Common myeloid progenitor, CD34-positive (primary cell): ENCODE results near the gene NSUN2.

Experiments used
- CTCF ChIA-PET: fragments of 350-600 bp; sonication (Branson Sonifier 250); formaldehyde crosslinking; loops from one replicate; lab custom pipeline; 2021; ENCODE audit warnings: antibody characterized with exemption; lab: Charles Lee
- POLR2A ChIA-PET: fragments of 350-600 bp; sonication (Branson Sonifier 250); formaldehyde crosslinking; loops from one replicate; lab custom pipeline; 2021; ENCODE audit warnings: antibody characterized with exemption; lab: Charles Lee
- DNase-seq, 3 donors: peaks; one replicate each; pipeline versions ENCODE4 v3.0.0 to v3.0.0-alpha.2; 2013
- H3K27ac ChIP-seq, 2 experiments: 1 replicate in 1 of 2; 2 replicates in 1 of 2; pipeline ENCODE4 v1.7.0; 2013; ENCODE audit warnings: inconsistent platforms in 2 of 2, low read length in 2 of 2, mild to moderate bottlenecking in 2 of 2, low read depth in 1 of 2, moderate library complexity in 1 of 2; ENCODE audit not compliant: severe bottlenecking in 2 of 2, insufficient read depth in 1 of 2, poor library complexity in 1 of 2
- H3K27me3 ChIP-seq, 5 experiments: replicated peaks in 2 of 5; 1 replicate in 3 of 5; 2 replicates in 2 of 5; pipeline versions ENCODE4 v1.6.1 to v1.7.0; 2013; ENCODE audit warnings: low read length in 4 of 5, mild to moderate bottlenecking in 2 of 5, moderate library complexity in 2 of 5, inconsistent platforms in 1 of 5; ENCODE audit not compliant: insufficient read depth in 5 of 5, control insufficient read depth in 4 of 5
- H3K36me3 ChIP-seq, 4 experiments: 1 replicate in 2 of 4; 2 replicates in 2 of 4; pipeline versions ENCODE4 v1.6.1 to v1.7.0; 2013; ENCODE audit warnings: low read length in 3 of 4, control low read depth in 1 of 4, mild to moderate bottlenecking in 1 of 4; ENCODE audit not compliant: control insufficient read depth in 4 of 4, insufficient read depth in 4 of 4
- H3K4me1 ChIP-seq, 4 experiments: 1 replicate in 3 of 4; 2 replicates in 1 of 4; pipeline versions ENCODE4 v1.6.1 to v1.7.1; 2013; ENCODE audit warnings: low read length in 3 of 4, mild to moderate bottlenecking in 3 of 4, control low read depth in 1 of 4, inconsistent platforms in 1 of 4, moderate library complexity in 1 of 4; ENCODE audit not compliant: control insufficient read depth in 4 of 4, insufficient read depth in 4 of 4; ENCODE audit errors: control extremely low read depth in 1 of 4
- H3K4me3 ChIP-seq, 7 experiments: 1 replicate in 4 of 7; 2 replicates in 3 of 7; pipeline versions ENCODE4 v1.5.1 to v1.7.0; 2013; ENCODE audit warnings: mild to moderate bottlenecking in 7 of 7, low read length in 6 of 7, moderate library complexity in 6 of 7, inconsistent platforms in 2 of 7, low read depth in 2 of 7, control low read depth in 1 of 7; ENCODE audit not compliant: insufficient read depth in 4 of 7, control insufficient read depth in 1 of 7; ENCODE audit errors: extremely low read depth in 1 of 7
- H3K9me3 ChIP-seq, 5 experiments: 1 replicate in 4 of 5; 2 replicates in 1 of 5; pipeline versions ENCODE4 v1.6.1 to v1.7.1; 2013; ENCODE audit warnings: low read length in 4 of 5, mild to moderate bottlenecking in 2 of 5, inconsistent platforms in 1 of 5, low read depth in 1 of 5, moderate library complexity in 1 of 5; ENCODE audit not compliant: control insufficient read depth in 4 of 5, insufficient read depth in 2 of 5; ENCODE audit errors: control extremely low read depth in 1 of 5
- WGBS: methylation state at CpG from one replicate; pipeline ENCODE4 v1.1.5; 2013; ENCODE audit not compliant: insufficient coverage; 5-methylcytosine and 5-hydroxymethylcytosine counted together

Gene NSUN2

DNA sequence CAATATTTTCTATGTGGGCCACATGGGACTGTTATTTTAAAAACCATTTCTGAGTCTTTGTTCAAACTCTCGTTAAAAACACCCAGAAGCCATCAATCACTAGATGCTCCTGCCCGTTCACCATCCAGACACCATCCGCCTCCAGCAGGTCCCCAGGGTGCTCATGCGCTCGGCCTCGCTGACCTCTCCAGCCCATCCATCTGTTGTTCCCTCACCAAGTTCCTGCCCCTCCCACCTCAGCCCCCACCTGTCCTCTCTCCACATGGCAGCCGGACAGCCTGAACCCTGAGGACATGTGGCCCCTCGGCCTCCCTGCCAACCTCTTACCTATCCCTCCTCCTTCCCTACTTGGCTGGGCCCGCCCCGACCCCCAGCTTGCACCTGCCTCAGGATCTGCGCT is 31.6 kb downstream of the NSUN2 start:
- DNase-seq, result no peak
- H3K4me1 ChIP-seq, result no peaks in the 10 kb centered on the region
- no peaks in the 10 kb centered on the region for H3K27me3 ChIP-seq
- no peaks in the 10 kb centered on the region for H3K9me3 ChIP-seq
- H3K27ac ChIP-seq, result no peak overlapping the region
- peaks cover 13 to 91% (median 68%) of the 10 kb centered on the region in 4 experiments for H3K36me3 ChIP-seq
- ChIA-PET POLR2A (no interaction called here), CTCF (no interaction called here)
- no peak overlapping the region for H3K4me3 ChIP-seq
- WGBS, result 92% methylated on average over 7 of the region's 11 CpGs

DNA sequence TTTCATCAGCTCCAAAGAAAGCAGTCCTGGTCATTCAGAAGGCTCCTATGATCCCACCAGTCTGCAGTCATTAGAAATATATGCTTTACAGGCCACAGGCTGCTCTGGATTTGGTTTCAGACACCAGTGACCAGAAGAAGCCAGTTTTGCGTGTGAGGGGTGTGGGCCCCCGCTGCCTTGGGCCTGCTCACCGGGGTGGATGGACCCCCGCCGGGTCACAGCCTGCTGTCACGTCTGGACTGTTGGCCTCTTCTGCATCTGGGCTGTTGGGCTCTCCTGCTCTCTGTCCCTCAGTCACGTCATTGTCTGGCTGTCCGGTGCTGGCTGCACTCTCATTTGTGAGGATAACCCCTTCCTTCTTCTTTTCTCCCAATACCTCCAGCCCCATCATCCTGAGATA is 33.1 kb downstream of the NSUN2 start:
- Histone ChIP-seq H3K27ac (no peak overlapping the region), H3K27me3 (no peaks in the 10 kb centered on the region), H3K36me3 (peaks cover 11 to 83% (median 61%) of the 10 kb centered on the region in 4 experiments), H3K4me3 (no peak overlapping the region), H3K9me3 (no peaks in the 10 kb centered on the region), H3K4me1 (no peaks in the 10 kb centered on the region)
- POLR2A ChIA-PET, result no interaction called here
- 100% methylated on average over 8 of the region's 8 CpGs for WGBS
- CTCF ChIA-PET, result interaction anchor here (1.1 kb wide), 1 partner anchor 17 kb away, joined by 3 read pairs; no protein-coding TSS in a partner anchor
- no peak for DNase-seq

DNA sequence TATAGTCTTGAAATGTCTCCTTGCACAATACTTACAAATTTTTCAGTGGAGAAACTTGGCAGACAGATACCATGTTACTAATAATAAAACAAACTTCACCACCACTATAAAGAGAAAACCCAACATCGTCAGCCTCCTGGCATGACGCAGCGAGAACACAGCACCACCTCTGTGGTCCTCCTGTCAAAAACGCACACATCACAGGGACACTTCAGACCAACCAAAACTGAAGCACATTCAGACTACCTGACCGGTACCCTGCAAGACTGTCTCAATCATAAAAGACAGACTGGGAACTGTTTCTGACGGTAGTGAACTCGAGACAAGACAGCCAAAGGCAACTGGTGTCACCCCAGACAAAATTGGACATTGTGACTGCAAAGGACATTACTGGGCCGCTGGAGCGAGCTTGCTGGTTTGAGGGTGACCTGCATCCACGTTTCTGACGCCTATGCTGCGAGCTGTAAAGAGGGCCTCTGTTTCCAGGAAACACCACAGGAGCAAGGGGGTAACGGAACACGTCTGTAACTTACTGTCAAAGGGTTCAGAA is 34.4 kb downstream of the NSUN2 start:
- DNase-seq, result no peak
- H3K4me1 ChIP-seq, result no peaks in the 10 kb centered on the region
- ChIA-PET POLR2A (no interaction called here), CTCF (interaction anchor here (1.1 to 1.8 kb wide), 2 partner anchors 10 to 15 kb away, joined by 3 to 4 read pairs; no protein-coding TSS in a partner anchor)
- H3K4me3 ChIP-seq, result no peak overlapping the region
- peaks cover 9 to 70% (median 49%) of the 10 kb centered on the region in 4 experiments for H3K36me3 ChIP-seq
- H3K27me3 ChIP-seq, result no peaks in the 10 kb centered on the region
- 89% methylated on average over 14 of the region's 14 CpGs for WGBS
- H3K27ac ChIP-seq, result no peak overlapping the region
- no peaks in the 10 kb centered on the region for H3K9me3 ChIP-seq

DNA sequence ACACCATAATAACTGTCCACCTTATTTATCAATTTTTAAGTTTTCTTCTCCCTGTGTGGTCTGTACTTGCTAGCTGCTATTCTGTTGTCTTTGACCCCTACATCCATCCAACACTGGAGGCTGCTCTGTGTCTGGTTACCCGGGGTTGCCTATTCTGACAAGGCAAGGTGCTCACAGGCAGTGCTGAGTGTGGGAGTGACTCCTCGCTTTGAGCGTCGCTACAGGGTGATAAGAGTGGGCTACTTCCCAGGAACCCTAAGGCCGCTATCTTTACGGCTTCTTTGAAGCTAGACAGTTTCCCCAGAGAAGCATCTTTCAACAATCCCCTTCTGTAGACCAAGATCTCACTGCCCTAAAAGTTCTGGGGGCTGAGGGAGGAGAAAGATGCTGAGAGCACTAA is 35.3 kb downstream of the NSUN2 start:
- WGBS, result 100% methylated on average over 4 of the region's 6 CpGs
- Histone ChIP-seq H3K36me3 (peaks cover 9 to 63% (median 44%) of the 10 kb centered on the region in 4 experiments), H3K9me3 (no peaks in the 10 kb centered on the region), H3K27ac (no peak overlapping the region), H3K27me3 (no peaks in the 10 kb centered on the region), H3K4me3 (no peak overlapping the region), H3K4me1 (no peaks in the 10 kb centered on the region)
- DNase-seq, result no peak
- CTCF ChIA-PET, result interaction anchor here (1.8 kb wide), 1 partner anchor 11 kb away, joined by 4 read pairs; no protein-coding TSS in a partner anchor
- POLR2A ChIA-PET, result no interaction called here

DNA sequence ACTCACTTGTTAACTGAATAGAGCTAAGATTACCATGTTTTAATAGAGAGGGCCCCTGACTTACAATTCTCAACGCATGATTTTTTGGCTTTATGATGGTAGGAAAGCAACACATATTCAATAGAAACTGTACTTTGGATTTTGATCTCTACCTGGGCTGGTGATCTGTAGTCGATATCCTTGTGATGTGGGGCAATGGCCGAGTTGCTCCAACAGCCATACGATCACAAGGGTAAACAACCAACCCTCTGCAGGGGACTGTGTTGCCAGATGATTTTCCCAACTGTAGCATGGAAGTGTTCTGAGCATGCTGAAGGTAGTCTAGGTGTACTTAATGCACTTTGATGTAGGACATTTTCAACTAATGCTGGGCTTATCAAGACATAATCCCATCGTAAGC is 36.5 kb downstream of the NSUN2 start:
- Histone ChIP-seq H3K27ac (no peak overlapping the region), H3K9me3 (no peaks in the 10 kb centered on the region), H3K27me3 (no peaks in the 10 kb centered on the region), H3K36me3 (peaks cover 6 to 51% (median 34%) of the 10 kb centered on the region in 4 experiments), H3K4me1 (no peaks in the 10 kb centered on the region), H3K4me3 (no peak overlapping the region)
- ChIA-PET CTCF (no interaction called here), POLR2A (no interaction called here)
- WGBS, result 100% methylated on average over 4 of the region's 5 CpGs
- DNase-seq, result no peak

DNA sequence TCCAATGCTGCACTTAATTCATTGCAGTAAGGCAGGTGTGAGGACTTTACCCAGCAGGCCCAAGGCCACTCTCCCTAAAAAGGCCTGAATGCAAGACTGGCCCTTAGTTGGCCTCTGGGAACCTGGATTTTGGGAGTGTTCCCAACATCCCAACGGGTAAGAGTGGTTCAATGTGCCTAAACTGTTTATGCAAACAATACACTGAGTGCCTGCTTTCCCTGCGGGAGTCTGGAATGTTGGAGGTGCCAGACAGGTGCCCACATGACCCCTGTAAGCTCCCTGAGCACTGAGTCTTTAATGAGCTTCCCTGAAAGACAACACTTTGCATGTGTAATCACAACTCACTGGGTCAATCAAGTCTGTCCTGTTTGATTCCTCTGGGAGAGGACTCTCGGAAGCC is 37.4 kb downstream of the NSUN2 start:
- POLR2A ChIA-PET, result no interaction called here
- no peaks in the 10 kb centered on the region for H3K27me3 ChIP-seq
- CTCF ChIA-PET, result no interaction called here
- 97% methylated on average over 3 of the region's 3 CpGs for WGBS
- H3K4me3 ChIP-seq, result no peak overlapping the region
- H3K4me1 ChIP-seq, result no peaks in the 10 kb centered on the region
- no peak overlapping the region for H3K27ac ChIP-seq
- H3K36me3 ChIP-seq, result peaks cover 1 to 42% (median 26%) of the 10 kb centered on the region in 4 experiments
- no peaks in the 10 kb centered on the region for H3K9me3 ChIP-seq
- no peak for DNase-seq

DNA sequence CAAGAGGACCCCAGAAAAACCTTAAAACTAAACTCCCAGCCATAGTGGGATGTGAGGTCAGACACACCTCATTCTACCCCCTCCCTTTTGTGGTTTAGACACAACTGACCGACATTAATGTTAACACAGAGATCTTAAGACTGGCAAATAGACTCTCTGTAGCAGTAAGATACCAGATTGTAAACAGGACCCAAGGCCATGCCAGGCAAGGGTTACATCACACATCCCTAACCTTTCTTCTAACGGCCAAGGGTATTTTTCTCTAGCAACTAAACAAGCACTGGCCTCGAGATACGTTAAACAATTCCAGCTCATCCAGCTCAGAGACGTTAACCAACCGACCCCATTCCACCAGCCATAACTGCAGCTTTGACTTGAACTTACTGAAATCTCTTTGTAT is 38.8 kb downstream of the NSUN2 start:
- Histone ChIP-seq H3K9me3 (no peaks in the 10 kb centered on the region), H3K36me3 (peaks cover 0 to 31% (median 21%) of the 10 kb centered on the region in 4 experiments), H3K4me1 (no peaks in the 10 kb centered on the region), H3K4me3 (no peak overlapping the region), H3K27me3 (no peaks in the 10 kb centered on the region), H3K27ac (no peak overlapping the region)
- WGBS, result 100% methylated on average over 6 of the region's 6 CpGs
- ChIA-PET CTCF (no interaction called here), POLR2A (no interaction called here)
- no peak for DNase-seq
